ENCODE data around the gene ADGB. TPM values are rescaled to one million over a fixed set of nuclear protein-coding genes. Genes with fewer than 3 reads are reported as not detected.
A peak's percentile ranks its signal among the peaks of the same experiment; 100 is the strongest.

Gene ADGB
- total and polyA plus RNA-seq, 3 donors from 2014 or later, result 23.8 to 53.0 (median 28.8) TPM

- TF ChIP-seq CTCF (IDR thresholded peaks at IDR 0.05) (peak; percentile 68 to 80 (median 74)), POLR2A (IDR thresholded peaks at IDR 0.05) (no peak)
- H3K36me3 ChIP-seq (ENCODE audit: low read depth, missing control alignments), result no peaks in the 10 kb centered on the region
- no peaks in the 10 kb centered on the region for H3K9me3 ChIP-seq
- intact Hi-C loops (cut with DNase I; ENCODE audit: low total_unique reads), result no loop called here
- no peak overlapping the region for H3K27ac ChIP-seq
- H3K27me3 ChIP-seq, result no peaks in the 10 kb centered on the region
- WGBS, 2 donors, result 37 to 48% methylated on average over 6 of the region's 6 CpGs
- peak; percentile 90 for DNase-seq
- H3K4me1 ChIP-seq, result no peaks in the 10 kb centered on the region
- no peak overlapping the region for H3K4me3 ChIP-seq
These were observed 101.4 kb downstream of the ADGB start for GRCh38 chr6:146700078-146700686.

- 71 to 85% methylated on average over 2 of the region's 2 CpGs for WGBS, 2 donors
- intact Hi-C loops (cut with DNase I; ENCODE audit: low total_unique reads), result no loop called here
- Histone ChIP-seq H3K36me3 (ENCODE audit: low read depth, missing control alignments) (no peaks in the 10 kb centered on the region), H3K27ac (no peak overlapping the region), H3K9me3 (no peaks in the 10 kb centered on the region), H3K4me3 (no peak overlapping the region), H3K4me1 (no peaks in the 10 kb centered on the region), H3K27me3 (no peaks in the 10 kb centered on the region)
- DNase-seq, result no peak
- TF ChIP-seq CTCF (IDR thresholded peaks at IDR 0.05) (no peak), POLR2A (IDR thresholded peaks at IDR 0.05) (no peak)
These were observed 102.9 kb downstream of the ADGB start for GRCh38 chr6:146701632-146702031.

GRCh38 chr6:146709036-146709622 lies 110.4 kb downstream of the ADGB start:
- H3K27ac ChIP-seq, result no peak overlapping the region
- H3K4me1 ChIP-seq, result no peaks in the 10 kb centered on the region
- no peak for TF ChIP-seq CTCF (IDR thresholded peaks at IDR 0.05)
- TF ChIP-seq POLR2A (IDR thresholded peaks at IDR 0.05), result no peak
- no peaks in the 10 kb centered on the region for H3K27me3 ChIP-seq
- 59% methylated on average over 2 of the region's 2 CpGs for WGBS, 2 donors
- no peaks in the 10 kb centered on the region for H3K9me3 ChIP-seq
- H3K4me3 ChIP-seq, result no peak overlapping the region
- H3K36me3 ChIP-seq (ENCODE audit: low read depth, missing control alignments), result no peaks in the 10 kb centered on the region
- intact Hi-C loops (cut with DNase I; ENCODE audit: low total_unique reads), result no loop called here
- DNase-seq, result no peak

GRCh38 chr6:146719387-146719786 lies 120.6 kb downstream of the ADGB start:
- Histone ChIP-seq H3K9me3 (no peaks in the 10 kb centered on the region), H3K27ac (no peak overlapping the region), H3K4me1 (no peaks in the 10 kb centered on the region), H3K27me3 (no peaks in the 10 kb centered on the region), H3K36me3 (ENCODE audit: low read depth, missing control alignments) (no peaks in the 10 kb centered on the region), H3K4me3 (no peak overlapping the region)
- WGBS, 2 donors, result 67 to 87% methylated on average over 4 of the region's 4 CpGs
- intact Hi-C loops (cut with DNase I; ENCODE audit: low total_unique reads), result no loop called here
- DNase-seq, result no peak
- TF ChIP-seq POLR2A (IDR thresholded peaks at IDR 0.05) (no peak), CTCF (IDR thresholded peaks at IDR 0.05) (no peak)

- H3K4me1 ChIP-seq, result no peaks in the 10 kb centered on the region
- TF ChIP-seq CTCF (IDR thresholded peaks at IDR 0.05) (no peak), POLR2A (IDR thresholded peaks at IDR 0.05) (no peak)
- no peaks in the 10 kb centered on the region for H3K27me3 ChIP-seq
- intact Hi-C loops (cut with DNase I; ENCODE audit: low total_unique reads), result no loop called here
- no peaks in the 10 kb centered on the region for H3K36me3 ChIP-seq (ENCODE audit: low read depth, missing control alignments)
- WGBS, 2 donors, result 55 to 66% methylated on average over 3 of the region's 3 CpGs
- no peaks in the 10 kb centered on the region for H3K9me3 ChIP-seq
- no peak for DNase-seq
- H3K4me3 ChIP-seq, result no peak overlapping the region
- H3K27ac ChIP-seq, result no peak overlapping the region
These were observed 140.9 kb downstream of the ADGB start for GRCh38 chr6:146739696-146740095.
